KOPT-K1 (cell line): ENCODE measurements around the gene SPACDR.

Source experiments
- H3K27ac ChIP-seq: fragments of 200-600 bp; sonication (generic); 2 replicates; pipeline ENCODE4 v1.5.1; 2016; ENCODE audit warnings: antibody characterized with exemption, mild to moderate bottlenecking, low read depth, low read length; ENCODE audit not compliant: poor library complexity, severe bottlenecking
- H3K36me3 ChIP-seq: fragments of 200-600 bp; sonication (generic); 2 replicates; pipeline ENCODE4 v1.5.1; 2017; ENCODE audit warnings: antibody characterized with exemption, mild to moderate bottlenecking, low read length, moderate library complexity; ENCODE audit not compliant: insufficient read depth
- H3K9me3 ChIP-seq: fragments of 200-600 bp; sonication (generic); 2 replicates; pipeline ENCODE4 v1.5.1; 2017; ENCODE audit warnings: antibody characterized with exemption, low read length, mild to moderate bottlenecking; ENCODE audit not compliant: insufficient read depth, poor library complexity, severe bottlenecking

SPACDR gene

DNA sequence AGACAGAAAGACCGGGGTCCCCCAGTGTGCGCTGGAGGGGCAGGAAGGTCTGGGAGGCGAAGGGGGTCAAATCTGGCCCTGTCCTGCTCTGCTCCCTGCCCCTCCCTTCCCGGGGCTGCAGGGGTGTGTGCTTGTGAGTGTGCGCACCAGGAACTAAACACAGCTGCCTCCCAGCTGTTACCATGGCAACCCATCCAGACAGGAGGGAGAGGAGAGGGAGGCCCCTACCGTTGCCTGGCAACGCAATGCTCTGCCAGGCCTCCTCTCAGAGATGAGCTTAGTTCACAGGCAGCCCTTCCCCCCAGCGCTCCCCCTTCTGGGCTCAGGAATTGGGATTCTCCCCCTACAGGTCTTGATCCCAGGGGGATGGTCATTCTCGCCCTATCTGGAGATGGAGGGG, 25.8 kb upstream of the SPACDR start:
- H3K9me3 ChIP-seq = no peaks in the 10 kb centered on the region
- H3K27ac ChIP-seq = no peak overlapping the region
- no peaks in the 10 kb centered on the region for H3K36me3 ChIP-seq

GRCh38 chr7:100489121-100489520, 25.1 kb upstream of the SPACDR start:
- Histone ChIP-seq H3K27ac (no peak overlapping the region), H3K36me3 (no peaks in the 10 kb centered on the region), H3K9me3 (no peaks in the 10 kb centered on the region)

GRCh38 chr7:100488333-100489095, 24.5 kb upstream of the SPACDR start:
- Histone ChIP-seq H3K36me3 (no peaks in the 10 kb centered on the region), H3K9me3 (no peaks in the 10 kb centered on the region)

DNA sequence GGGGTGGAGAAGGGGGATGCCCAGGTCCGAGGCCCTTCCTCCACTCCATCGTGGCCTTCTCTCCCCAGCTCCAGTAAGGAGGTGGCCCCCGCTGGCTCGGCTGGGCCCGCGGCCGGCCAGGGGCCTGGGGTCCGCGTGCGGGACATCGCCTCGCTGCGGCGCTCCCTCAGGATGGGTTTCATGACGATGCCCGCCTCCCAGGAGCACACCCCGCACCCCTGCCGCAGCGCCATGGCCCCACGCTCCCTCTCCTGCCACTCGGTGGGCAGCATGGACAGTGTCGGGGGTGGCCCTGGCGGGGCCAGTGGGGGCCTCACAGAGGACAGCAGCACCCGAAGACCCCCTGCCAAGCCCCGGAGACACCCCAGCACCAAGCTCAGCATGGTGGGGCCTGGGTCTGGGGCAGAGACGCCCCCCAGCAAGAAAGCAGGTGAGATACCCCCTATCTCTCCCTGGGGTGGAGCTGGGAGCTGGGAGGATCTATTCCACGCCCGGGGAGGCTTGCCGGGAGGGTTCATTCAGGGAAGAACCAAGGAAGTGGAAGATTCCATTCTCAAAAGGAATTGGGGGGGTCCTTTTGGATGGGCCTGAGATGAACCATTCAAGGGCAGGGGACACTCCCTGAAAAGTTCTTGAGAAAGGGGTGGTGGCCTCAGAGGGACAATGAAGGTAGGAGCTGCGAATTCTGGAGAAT, 22.8 kb upstream of the SPACDR start:
- H3K27ac ChIP-seq = no peak overlapping the region
- H3K36me3 ChIP-seq = no peaks in the 10 kb centered on the region
- no peaks in the 10 kb centered on the region for H3K9me3 ChIP-seq

More at GRCh38 chr7:100488333-100489095, 24.5 kb upstream of the SPACDR start:
- no peak overlapping the region for H3K27ac ChIP-seq

DNA sequence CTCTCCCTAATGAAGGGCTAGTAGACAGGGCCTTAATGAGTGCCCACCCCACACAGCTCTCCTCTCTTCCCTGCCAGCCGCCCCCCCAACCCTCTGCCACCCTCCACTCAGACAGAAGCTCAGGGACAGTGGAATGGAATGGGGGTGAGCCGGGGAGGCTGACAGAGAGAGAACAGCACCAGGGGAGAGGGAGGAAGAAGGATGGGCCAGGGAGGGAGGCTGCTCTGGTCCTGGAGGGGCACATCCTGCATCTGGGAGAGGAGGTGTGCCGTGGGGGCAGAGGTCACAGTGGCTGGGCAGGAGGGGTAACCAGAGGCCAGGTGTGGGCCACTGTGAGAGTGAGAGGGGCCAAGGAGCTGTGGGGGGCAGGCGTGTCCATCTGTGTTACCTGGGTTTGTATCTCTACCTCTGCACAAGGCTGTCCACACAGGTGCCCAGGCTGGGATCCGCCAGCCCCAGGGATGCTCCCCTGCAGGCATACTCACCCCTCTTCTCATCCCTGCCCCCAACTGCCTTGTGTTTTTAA, 22.1 kb upstream of the SPACDR start:
- Histone ChIP-seq H3K27ac (no peak overlapping the region), H3K36me3 (no peaks in the 10 kb centered on the region), H3K9me3 (no peaks in the 10 kb centered on the region)

DNA sequence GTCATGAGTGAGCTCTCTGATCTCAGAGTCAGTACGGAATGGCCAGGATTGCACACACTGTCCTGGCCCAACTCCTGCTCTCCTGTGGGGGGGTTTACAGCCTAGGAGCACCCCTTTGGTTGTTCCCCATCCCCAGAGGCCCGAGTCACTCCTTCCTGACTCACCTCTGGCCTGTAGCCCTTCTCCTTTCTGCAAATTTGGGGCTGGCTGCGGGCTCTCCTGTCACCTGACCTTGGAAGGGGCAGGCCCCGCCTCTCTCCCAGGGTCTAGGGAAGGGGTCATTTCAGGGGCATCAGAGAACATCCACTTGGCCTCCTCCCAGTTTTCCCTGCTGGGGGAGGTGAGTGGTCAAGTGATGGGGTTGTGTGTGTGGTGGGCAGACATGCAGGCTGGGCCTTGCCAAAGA, 21.4 kb upstream of the SPACDR start:
- Histone ChIP-seq H3K9me3 (no peaks in the 10 kb centered on the region), H3K27ac (no peak overlapping the region), H3K36me3 (no peaks in the 10 kb centered on the region)

- no peaks in the 10 kb centered on the region for H3K9me3 ChIP-seq
- H3K36me3 ChIP-seq = no peaks in the 10 kb centered on the region
- H3K27ac ChIP-seq = no peak overlapping the region
Observed at GRCh38 chr7:100484673-100485045, 20.6 kb upstream of the SPACDR start.

- H3K36me3 ChIP-seq = no peaks in the 10 kb centered on the region
- no peak within 1 kb of the TSS for H3K27ac ChIP-seq
- H3K9me3 ChIP-seq = no peaks in the 10 kb centered on the region
Observed at GRCh38 chr7:100483722-100484672, 19.9 kb upstream of the SPACDR start, which contains the start of gene NYAP1. TSS of gene NYAP1 (plus strand) at chr7:100483927. CDS start at chr7:100485312, 1,385 bp downstream.

GRCh38 chr7:100483090-100483721, 19.1 kb upstream of the SPACDR start:
- no peak overlapping the region for H3K27ac ChIP-seq
- H3K36me3 ChIP-seq = no peaks in the 10 kb centered on the region
- H3K9me3 ChIP-seq = no peaks in the 10 kb centered on the region

DNA sequence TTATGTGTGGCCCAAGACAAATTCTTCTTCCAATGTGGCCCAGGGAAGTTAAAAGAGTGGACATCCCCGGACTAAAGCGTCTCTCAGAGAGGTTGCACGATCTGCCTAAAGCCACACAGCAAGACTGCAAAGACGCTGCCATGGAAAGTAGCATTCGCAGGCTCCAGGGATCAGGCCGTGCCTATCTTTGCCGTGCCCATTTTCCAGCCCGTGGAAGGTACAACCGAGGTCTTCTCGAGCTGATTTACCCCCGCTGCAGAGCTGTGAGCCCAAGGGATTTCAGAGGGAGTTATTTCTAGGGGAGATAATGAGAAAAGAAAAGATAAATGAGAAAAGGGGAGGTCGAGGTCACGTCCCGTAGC, 18.6 kb upstream of the SPACDR start:
- Histone ChIP-seq H3K36me3 (no peaks in the 10 kb centered on the region), H3K9me3 (no peaks in the 10 kb centered on the region), H3K27ac (no peak overlapping the region)

DNA sequence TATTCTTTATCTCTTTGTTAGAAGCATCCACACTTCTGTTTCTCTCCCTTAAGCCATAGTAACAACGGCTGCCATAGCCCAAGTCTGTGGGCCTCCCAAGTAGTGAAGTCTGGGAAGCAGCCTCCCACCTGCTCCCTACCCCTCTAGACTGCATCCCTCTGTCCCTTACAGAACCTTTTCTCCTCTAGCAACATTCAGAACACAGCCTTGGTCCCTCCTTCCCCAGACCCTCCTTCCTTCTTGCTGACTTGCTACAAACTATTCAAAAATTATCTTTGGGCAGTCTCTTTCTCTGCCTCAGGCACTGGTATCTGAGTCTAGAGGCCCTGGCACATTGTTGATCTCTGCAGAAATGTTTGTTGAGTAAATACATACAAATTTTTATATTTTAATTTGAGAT, 17.4 kb upstream of the SPACDR start:
- H3K9me3 ChIP-seq = no peaks in the 10 kb centered on the region
- no peak overlapping the region for H3K27ac ChIP-seq
- H3K36me3 ChIP-seq = peaks cover 10% of the 10 kb centered on the region

DNA sequence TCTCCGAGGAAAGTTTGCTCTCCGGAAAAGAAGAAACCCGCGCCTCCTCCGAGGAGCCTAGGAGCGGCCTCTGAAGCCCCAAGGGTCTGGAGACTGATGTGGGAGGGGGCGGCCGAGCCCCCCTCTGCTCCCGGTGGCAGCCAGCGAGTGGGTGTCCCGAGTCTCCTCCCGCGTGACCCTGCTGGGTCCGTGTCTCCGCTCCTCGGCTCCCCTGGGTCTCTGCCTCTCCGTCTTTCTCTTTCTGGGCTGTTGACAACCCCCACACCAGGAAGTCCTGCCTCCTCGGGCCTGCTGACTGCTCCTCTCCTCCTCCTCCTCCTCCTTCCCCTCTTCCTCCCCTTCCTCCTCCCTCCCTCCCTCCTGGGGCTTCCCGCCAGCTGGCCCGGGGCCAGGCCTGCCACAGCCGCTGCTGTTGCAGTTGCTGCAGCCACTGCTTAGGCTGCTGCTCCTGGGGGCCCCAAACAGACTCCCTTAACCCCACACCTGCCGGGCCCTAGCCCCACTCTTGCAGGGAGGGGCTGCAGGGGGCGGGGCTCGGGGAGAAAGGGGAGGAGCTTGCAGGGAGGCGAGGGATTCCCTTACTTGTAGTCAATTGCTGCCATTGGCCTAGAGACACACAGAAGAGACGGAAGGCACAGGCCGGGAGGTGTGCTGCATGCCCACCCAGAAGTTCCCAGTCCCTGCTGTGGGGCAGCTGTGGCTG, 15.0 kb upstream of the SPACDR start, which contains the start of gene TSC22D4:
Gene TSC22D4 (minus strand): TSS at position 257 of the 703 bp plus-strand sequence. CDS start 1,176 bp downstream, outside the sequence.
- H3K9me3 ChIP-seq = no peaks in the 10 kb centered on the region
- H3K27ac ChIP-seq = peak within 1 kb of the TSS; percentile 87
- peaks cover 32% of the 10 kb centered on the region for H3K36me3 ChIP-seq

GRCh38 chr7:100477871-100478267, 13.8 kb upstream of the SPACDR start:
- Histone ChIP-seq H3K27ac (peak overlapping the region; percentile 87), H3K36me3 (peaks cover 44% of the 10 kb centered on the region), H3K9me3 (no peaks in the 10 kb centered on the region)
